Activated naive CD4-positive, alpha-beta T cell treated with anti-CD3 and anti-CD28 coated beads, Interleukin-2, amount 50 U/mL, for 72 hours (primary cell): ENCODE measurements around the gene DGCR6. TPM values are rescaled to one million over a fixed set of nuclear protein-coding genes. Genes with fewer than 3 reads are reported as not detected.
"Not testable (repeated sequence)": the region's sequence is repeated elsewhere in the genome, so short reads cannot be mapped to it uniquely, and the experiment has no call there.

Experiments
- ATAC-seq, 2 donors: fragments of 150-1000 bp; cut with Tn5 transposase; 2 replicates each; pipeline ENCODE4 v1.10.0; 2021; ENCODE audit warnings: mild to moderate bottlenecking in 2 of 2, moderate library complexity in 2 of 2
- DNase-seq, 2 donors: peaks; one replicate each; pipeline ENCODE4 v3.0.0; 2021 to 2022; ENCODE audit warnings: low spot score in 2 of 2
- H3K27ac Mint-ChIP-seq, 2 donors: one replicate each; pipeline ENCODE4 v1.8.0; 2022; ENCODE audit warnings: mild to moderate bottlenecking in 2 of 2, mixed read lengths in 2 of 2
- H3K36me3 Mint-ChIP-seq, 2 donors: one replicate each; pipeline ENCODE4 v1.8.0; 2022; ENCODE audit warnings: mixed read lengths in 2 of 2
- H3K9me3 Mint-ChIP-seq, 2 donors: one replicate each; pipeline ENCODE4 v1.8.0; 2022; ENCODE audit warnings: mixed read lengths in 2 of 2
- total RNA-seq, 2 donors: library from RNA; stranded (reverse); gene quantifications; one replicate each; pipeline ENCODE4 v1.2.3, GENCODE V29; 2022

DGCR6 gene
- total RNA-seq, 2 donors from 2014 or later = 1.1 to 1.5 TPM

GRCh38 chr22:18920257-18920902 lies 14.3 kb downstream of the DGCR6 start:
- H3K27ac Mint-ChIP-seq, ATAC-seq, DNase-seq, H3K36me3 Mint-ChIP-seq, H3K9me3 Mint-ChIP-seq: not testable (repeated sequence)

- no peak overlapping the region for H3K27ac Mint-ChIP-seq
- H3K9me3 Mint-ChIP-seq = no peaks in the 10 kb centered on the region
- ATAC-seq = no peak
- H3K36me3 Mint-ChIP-seq = no peaks in the 10 kb centered on the region
- DNase-seq = no peak
These were observed 19.4 kb downstream of the DGCR6 start for GRCh38 chr22:18925368-18926064.

- no peaks in the 10 kb centered on the region for H3K36me3 Mint-ChIP-seq
- H3K9me3 Mint-ChIP-seq = no peaks in the 10 kb centered on the region
- no peak for DNase-seq
- ATAC-seq = no peak
- H3K27ac Mint-ChIP-seq = no peak overlapping the region
These were observed 20.9 kb downstream of the DGCR6 start for GRCh38 chr22:18927020-18927419.

GRCh38 chr22:18927573-18927972 lies 21.5 kb downstream of the DGCR6 start:
- no peak for ATAC-seq
- no peaks in the 10 kb centered on the region for H3K9me3 Mint-ChIP-seq
- no peaks in the 10 kb centered on the region for H3K36me3 Mint-ChIP-seq
- no peak overlapping the region for H3K27ac Mint-ChIP-seq
- no peak for DNase-seq

- Mint-ChIP-seq H3K36me3 (no peaks in the 10 kb centered on the region), H3K9me3 (no peaks in the 10 kb centered on the region), H3K27ac (no peak overlapping the region)
- no peak for DNase-seq
- no peak for ATAC-seq
These were observed 23.3 kb downstream of the DGCR6 start for GRCh38 chr22:18929459-18929858.

- ATAC-seq = peak; percentile 65 to 77
- H3K36me3 Mint-ChIP-seq = no peaks in the 10 kb centered on the region
- no peak overlapping the region for H3K27ac Mint-ChIP-seq
- H3K9me3 Mint-ChIP-seq = no peaks in the 10 kb centered on the region
- no peak for DNase-seq
These were observed 26.0 kb downstream of the DGCR6 start for GRCh38 chr22:18931905-18932652.

GRCh38 chr22:18933914-18934313 lies 27.8 kb downstream of the DGCR6 start:
- Mint-ChIP-seq H3K9me3 (no peaks in the 10 kb centered on the region), H3K27ac (no peak overlapping the region), H3K36me3 (no peaks in the 10 kb centered on the region)
- DNase-seq (no peak), ATAC-seq (peak in 1 of 2 donors; percentile 35)

GRCh38 chr22:18934688-18935087 lies 28.6 kb downstream of the DGCR6 start:
- not testable (repeated sequence) for H3K36me3 Mint-ChIP-seq, H3K27ac Mint-ChIP-seq, H3K9me3 Mint-ChIP-seq, DNase-seq, ATAC-seq

GRCh38 chr22:18935889-18936529 lies 29.9 kb downstream of the DGCR6 start, which contains the start of gene PRODH:
Gene PRODH (minus strand): TSS chr22:18936293. CDS start chr22:18936287, 6 bp downstream.
- no peaks in the 10 kb centered on the region for H3K9me3 Mint-ChIP-seq
- DNase-seq = no peak
- ATAC-seq = peak in 1 of 2 donors; percentile 72
- no peaks in the 10 kb centered on the region for H3K36me3 Mint-ChIP-seq
- H3K27ac Mint-ChIP-seq = no peak within 1 kb of the TSS

- not testable (repeated sequence) for H3K9me3 Mint-ChIP-seq, DNase-seq, H3K27ac Mint-ChIP-seq, H3K36me3 Mint-ChIP-seq, ATAC-seq
These were observed 32.6 kb downstream of the DGCR6 start for GRCh38 chr22:18938691-18939090.

- ATAC-seq = not testable (repeated sequence)
These were observed 41.0 kb downstream of the DGCR6 start for GRCh38 chr22:18947105-18947504.

GRCh38 chr22:18947905-18948304 lies 41.8 kb downstream of the DGCR6 start:
- DNase-seq = peak in 1 of 2 donors; percentile 43
- H3K27ac Mint-ChIP-seq = no peak overlapping the region
- no peaks in the 10 kb centered on the region for H3K9me3 Mint-ChIP-seq
- H3K36me3 Mint-ChIP-seq = no peaks in the 10 kb centered on the region
- no peak for ATAC-seq

More at GRCh38 chr22:18947105-18947504, 41.0 kb downstream of the DGCR6 start:
- H3K9me3 Mint-ChIP-seq, H3K27ac Mint-ChIP-seq, H3K36me3 Mint-ChIP-seq, DNase-seq: not testable (repeated sequence)

GRCh38 chr22:18950141-18950540 lies 44.0 kb downstream of the DGCR6 start:
- H3K27ac Mint-ChIP-seq = no peak overlapping the region
- H3K9me3 Mint-ChIP-seq = no peaks in the 10 kb centered on the region
- ATAC-seq (no peak), DNase-seq (peak in 1 of 2 donors; percentile 21)
- no peaks in the 10 kb centered on the region for H3K36me3 Mint-ChIP-seq

GRCh38 chr22:18952022-18952421 lies 45.9 kb downstream of the DGCR6 start:
- H3K36me3 Mint-ChIP-seq = no peaks in the 10 kb centered on the region
- no peak for ATAC-seq

GRCh38 chr22:18953128-18953527 lies 47.0 kb downstream of the DGCR6 start:
- H3K27ac Mint-ChIP-seq, H3K9me3 Mint-ChIP-seq, H3K36me3 Mint-ChIP-seq, ATAC-seq: not testable (repeated sequence)
- peak in 1 of 2 donors; percentile 46 for DNase-seq

More at GRCh38 chr22:18952022-18952421, 45.9 kb downstream of the DGCR6 start:
- Mint-ChIP-seq H3K27ac (no peak overlapping the region), H3K9me3 (no peaks in the 10 kb centered on the region)
- peak in 1 of 2 donors; percentile 30 for DNase-seq

- peak; percentile 71 to 80 for ATAC-seq
- H3K36me3 Mint-ChIP-seq, H3K9me3 Mint-ChIP-seq, H3K27ac Mint-ChIP-seq: not testable (repeated sequence)
- DNase-seq = peak; percentile 53 to 66
These were observed 48.3 kb downstream of the DGCR6 start for GRCh38 chr22:18954303-18954989.
